ENCODE data around the gene PKP1. TPM values are rescaled to one million over a fixed set of nuclear protein-coding genes. Genes with fewer than 3 reads are reported as not detected.

The PKP1 gene
- total RNA-seq, 1 donor from 2014 or later = 409 TPM

DNA sequence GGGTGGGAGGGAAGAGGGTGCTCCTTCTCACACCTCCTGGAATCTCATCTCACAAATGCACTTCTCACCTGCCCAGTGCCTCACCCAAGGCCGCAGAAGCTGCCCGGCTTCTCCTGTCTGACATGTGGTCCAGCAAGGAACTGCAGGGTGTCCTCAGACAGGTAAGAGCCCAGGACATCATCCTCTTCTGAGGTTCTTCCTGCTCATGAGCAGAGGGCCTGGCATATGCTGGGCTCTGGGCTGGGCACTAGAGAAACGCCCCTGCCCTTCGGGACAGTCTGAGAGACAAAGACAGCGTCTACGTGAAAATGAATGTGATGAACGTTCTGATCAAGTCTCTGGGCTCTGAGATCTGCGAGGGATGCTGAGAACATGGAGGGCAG, 42.4 kb downstream of the PKP1 start:
- TF ChIP-seq POLR2A (IDR thresholded peaks at IDR 0.05) = no peak
- no peak for TF ChIP-seq POLR2AphosphoS5 (IDR thresholded peaks at IDR 0.05; ENCODE audit: insufficient read depth in 1 of 2, low read depth in 1 of 2)
- TF ChIP-seq, protein P1, sequence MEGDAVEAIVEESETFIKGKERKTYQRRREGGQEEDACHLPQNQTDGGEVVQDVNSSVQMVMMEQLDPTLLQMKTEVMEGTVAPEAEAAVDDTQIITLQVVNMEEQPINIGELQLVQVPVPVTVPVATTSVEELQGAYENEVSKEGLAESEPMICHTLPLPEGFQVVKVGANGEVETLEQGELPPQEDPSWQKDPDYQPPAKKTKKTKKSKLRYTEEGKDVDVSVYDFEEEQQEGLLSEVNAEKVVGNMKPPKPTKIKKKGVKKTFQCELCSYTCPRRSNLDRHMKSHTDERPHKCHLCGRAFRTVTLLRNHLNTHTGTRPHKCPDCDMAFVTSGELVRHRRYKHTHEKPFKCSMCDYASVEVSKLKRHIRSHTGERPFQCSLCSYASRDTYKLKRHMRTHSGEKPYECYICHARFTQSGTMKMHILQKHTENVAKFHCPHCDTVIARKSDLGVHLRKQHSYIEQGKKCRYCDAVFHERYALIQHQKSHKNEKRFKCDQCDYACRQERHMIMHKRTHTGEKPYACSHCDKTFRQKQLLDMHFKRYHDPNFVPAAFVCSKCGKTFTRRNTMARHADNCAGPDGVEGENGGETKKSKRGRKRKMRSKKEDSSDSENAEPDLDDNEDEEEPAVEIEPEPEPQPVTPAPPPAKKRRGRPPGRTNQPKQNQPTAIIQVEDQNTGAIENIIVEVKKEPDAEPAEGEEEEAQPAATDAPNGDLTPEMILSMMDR (IDR thresholded peaks at IDR 0.05) = no peak
- Histone ChIP-seq H3K36me3 (peaks cover 0 to 20% of the 10 kb centered on the region in 2 donors), H3K4me3 (no peak overlapping the region), H3K4me1 (peaks cover 7% of the 10 kb centered on the region), H3K27me3 (no peaks in the 10 kb centered on the region), H3K9me3 (no peaks in the 10 kb centered on the region), H3K27ac (no peak overlapping the region)
- intact Hi-C loops (cut with DNase I) = no loop called here
- DNase-seq (ENCODE audit: extremely low spot score in 2 of 2) = no peak

DNA sequence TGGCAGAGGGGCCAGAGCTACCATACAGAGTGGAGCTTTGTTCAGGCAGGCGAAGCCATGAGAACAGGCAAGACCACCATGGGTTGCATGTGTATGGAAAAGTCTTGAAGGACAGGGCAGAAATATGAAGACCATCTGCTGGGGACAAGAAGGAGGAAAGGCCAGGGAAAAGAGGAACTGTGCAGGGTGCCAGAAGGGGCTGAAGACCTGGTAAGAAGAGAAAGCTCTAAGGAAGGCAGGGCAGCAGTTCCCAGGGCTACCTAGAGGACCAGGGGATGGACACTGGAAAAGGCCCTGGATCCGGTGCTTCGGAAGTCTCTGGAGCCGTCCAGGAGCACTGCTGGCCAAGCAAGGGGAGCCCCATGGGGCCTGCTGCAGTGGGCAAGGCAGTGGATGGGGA, 43.4 kb downstream of the PKP1 start:
- intact Hi-C loops (cut with DNase I) = no loop called here
- Histone ChIP-seq H3K27ac (no peak overlapping the region), H3K4me3 (no peak overlapping the region), H3K4me1 (peaks cover 7% of the 10 kb centered on the region), H3K27me3 (no peaks in the 10 kb centered on the region), H3K9me3 (no peaks in the 10 kb centered on the region), H3K36me3 (peaks cover 0 to 17% of the 10 kb centered on the region in 2 donors)
- TF ChIP-seq POLR2A (IDR thresholded peaks at IDR 0.05) (no peak), POLR2AphosphoS5 (IDR thresholded peaks at IDR 0.05; ENCODE audit: insufficient read depth in 1 of 2, low read depth in 1 of 2) (no peak)
- TF ChIP-seq, protein P1 (IDR thresholded peaks at IDR 0.05) = no peak
- no peak for DNase-seq (ENCODE audit: extremely low spot score in 2 of 2)

DNA sequence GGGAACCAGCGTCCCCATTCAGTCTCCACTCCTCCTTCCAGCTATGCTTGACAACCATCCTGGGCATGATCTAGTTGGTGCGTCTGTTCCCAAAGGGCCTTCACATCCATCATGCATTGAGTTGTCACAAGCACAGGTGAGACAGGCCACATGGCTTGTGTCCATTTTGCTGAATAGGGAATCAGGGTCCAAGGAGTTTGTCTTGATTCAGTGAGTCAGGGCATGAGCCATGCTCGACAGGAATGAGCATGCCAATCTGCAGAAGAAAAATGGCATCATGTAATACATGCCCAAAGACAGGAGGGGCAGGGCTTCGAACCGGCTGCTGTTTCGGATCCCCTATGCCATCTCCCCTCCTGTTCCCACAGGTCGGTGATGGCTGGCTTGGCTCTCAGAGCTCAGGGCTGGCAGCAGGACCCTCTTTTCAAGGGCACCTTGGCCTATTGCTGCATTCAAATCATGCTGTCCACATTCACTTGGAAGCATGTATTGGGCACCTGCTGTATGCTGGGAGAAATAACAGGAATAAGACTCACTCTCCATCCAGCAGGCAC, 44.5 kb downstream of the PKP1 start:
- DNase-seq (ENCODE audit: extremely low spot score in 2 of 2) = no peak
- no peaks in the 10 kb centered on the region for H3K9me3 ChIP-seq
- H3K4me3 ChIP-seq = no peak overlapping the region
- H3K4me1 ChIP-seq = peaks cover 7% of the 10 kb centered on the region
- intact Hi-C loops (cut with DNase I) = no loop called here
- H3K36me3 ChIP-seq = peaks cover 0 to 17% of the 10 kb centered on the region in 2 donors
- TF ChIP-seq POLR2A (IDR thresholded peaks at IDR 0.05) = no peak
- no peak for TF ChIP-seq POLR2AphosphoS5 (IDR thresholded peaks at IDR 0.05; ENCODE audit: insufficient read depth in 1 of 2, low read depth in 1 of 2)
- TF ChIP-seq, protein P1 (IDR thresholded peaks at IDR 0.05) = no peak
- H3K27me3 ChIP-seq = no peaks in the 10 kb centered on the region
- no peak overlapping the region for H3K27ac ChIP-seq

DNA sequence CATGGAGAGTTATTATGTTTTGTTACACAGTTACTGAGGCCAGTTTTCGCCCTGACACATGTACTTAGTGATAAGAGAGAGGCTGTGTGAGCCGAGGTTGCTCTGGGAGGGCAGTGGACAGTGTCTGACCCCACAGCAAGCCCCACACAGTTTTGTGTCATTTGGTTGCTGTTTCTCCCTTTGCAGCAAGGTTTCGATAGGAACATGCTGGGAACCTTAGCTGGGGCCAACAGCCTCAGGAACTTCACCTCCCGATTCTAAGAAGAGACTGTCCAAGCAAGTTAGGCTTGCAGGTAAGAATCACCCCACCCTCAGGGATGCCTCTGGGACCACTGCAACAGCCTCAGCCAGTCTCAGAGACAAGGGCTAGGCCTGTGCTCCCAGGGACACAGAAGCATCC, 45.3 kb downstream of the PKP1 start:
- intact Hi-C loops (cut with DNase I) = no loop called here
- H3K4me1 ChIP-seq = peaks cover 7% of the 10 kb centered on the region
- peaks cover 0 to 17% of the 10 kb centered on the region in 2 donors for H3K36me3 ChIP-seq
- H3K4me3 ChIP-seq = no peak overlapping the region
- DNase-seq (ENCODE audit: extremely low spot score in 2 of 2) = no peak
- no peaks in the 10 kb centered on the region for H3K9me3 ChIP-seq
- no peak overlapping the region for H3K27ac ChIP-seq
- TF ChIP-seq, protein P1 (IDR thresholded peaks at IDR 0.05) = no peak
- TF ChIP-seq POLR2AphosphoS5 (IDR thresholded peaks at IDR 0.05; ENCODE audit: insufficient read depth in 1 of 2, low read depth in 1 of 2) (no peak), POLR2A (IDR thresholded peaks at IDR 0.05) (no peak)
- no peaks in the 10 kb centered on the region for H3K27me3 ChIP-seq

DNA sequence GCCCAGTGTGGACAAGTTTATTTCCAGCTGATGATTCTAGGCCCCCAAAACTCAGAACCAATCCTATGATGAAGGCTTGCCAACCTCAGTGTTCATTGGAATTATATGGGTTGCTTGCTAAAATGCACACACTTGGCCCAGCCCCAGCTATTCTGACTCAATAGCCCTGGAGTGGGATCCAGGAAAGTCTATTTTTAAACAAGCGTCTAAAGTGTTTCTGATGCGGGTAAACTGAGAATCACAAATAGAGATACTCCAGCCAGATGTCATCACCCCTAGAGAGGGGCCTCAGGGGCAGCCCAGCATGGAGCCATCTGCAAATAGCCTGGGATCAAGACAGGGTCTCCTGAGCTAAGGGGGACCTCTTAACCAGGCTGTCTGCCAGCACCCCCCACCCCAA, 46.0 kb downstream of the PKP1 start:
- H3K27me3 ChIP-seq = no peaks in the 10 kb centered on the region
- DNase-seq (ENCODE audit: extremely low spot score in 2 of 2) = no peak
- intact Hi-C loops (cut with DNase I) = no loop called here
- H3K4me3 ChIP-seq = no peak overlapping the region
- no peak overlapping the region for H3K27ac ChIP-seq
- no peaks in the 10 kb centered on the region for H3K9me3 ChIP-seq
- H3K4me1 ChIP-seq = peaks cover 10% of the 10 kb centered on the region
- TF ChIP-seq POLR2A (IDR thresholded peaks at IDR 0.05) = no peak
- TF ChIP-seq, protein P1 (IDR thresholded peaks at IDR 0.05) = no peak
- TF ChIP-seq POLR2AphosphoS5 (IDR thresholded peaks at IDR 0.05; ENCODE audit: insufficient read depth in 1 of 2, low read depth in 1 of 2) = no peak
- H3K36me3 ChIP-seq = peaks cover 0 to 17% of the 10 kb centered on the region in 2 donors
